Stomach smooth muscle (tissue), 2 donors: ENCODE data around the gene SRGAP3.

Source experiments
- H3K27ac ChIP-seq: one replicate; pipeline ENCODE4 v1.7.0; 2013; ENCODE audit warnings: mild to moderate bottlenecking, low read length, inconsistent platforms
- H3K27me3 ChIP-seq, 2 donors: one replicate each; pipeline ENCODE4 v1.7.0; 2013; ENCODE audit warnings: low read length in 2 of 2; ENCODE audit not compliant: insufficient read depth in 2 of 2, control insufficient read depth in 1 of 2
- H3K36me3 ChIP-seq, 2 donors: one replicate each; pipeline ENCODE4 v1.7.0; 2013; ENCODE audit warnings: low read length in 2 of 2; ENCODE audit not compliant: control insufficient read depth in 2 of 2, insufficient read depth in 2 of 2
- H3K4me1 ChIP-seq: one replicate; pipeline ENCODE4 v1.7.0; 2013; ENCODE audit warnings: low read length; ENCODE audit not compliant: control insufficient read depth, insufficient read depth
- H3K4me3 ChIP-seq, 2 donors: one replicate each; pipeline ENCODE4 v1.7.0; 2013; ENCODE audit warnings: low read length in 2 of 2
- H3K9ac ChIP-seq, 2 donors: one replicate each; pipeline ENCODE4 v1.7.0; 2013; ENCODE audit warnings: low read length in 2 of 2, mild to moderate bottlenecking in 1 of 2
- H3K9me3 ChIP-seq, 2 donors: one replicate each; pipeline ENCODE4 v1.7.0; 2013; ENCODE audit warnings: low read length in 2 of 2; ENCODE audit not compliant: control insufficient read depth in 2 of 2
- donor health status: healthy.
- donor health status: Pancreatic carcinoma.

The SRGAP3 gene

GRCh38 chr3:9213019-9213634, 36.3 kb downstream of the SRGAP3 start:
- Histone ChIP-seq H3K4me1 (no peaks in the 10 kb centered on the region), H3K27me3 (no peaks in the 10 kb centered on the region), H3K36me3 (no peaks in the 10 kb centered on the region), H3K4me3 (no peak overlapping the region), H3K27ac (no peak overlapping the region), H3K9me3 (no peaks in the 10 kb centered on the region), H3K9ac (no peak overlapping the region)

- H3K27me3 ChIP-seq = no peaks in the 10 kb centered on the region
- no peak overlapping the region for H3K27ac ChIP-seq
- H3K4me3 ChIP-seq = no peak overlapping the region
- H3K9ac ChIP-seq = no peak overlapping the region
- H3K9me3 ChIP-seq = no peaks in the 10 kb centered on the region
- H3K4me1 ChIP-seq = no peaks in the 10 kb centered on the region
- no peaks in the 10 kb centered on the region for H3K36me3 ChIP-seq
Measured at GRCh38 chr3:9211155-9211950, 38.1 kb downstream of the SRGAP3 start.

GRCh38 chr3:9209777-9210176, 39.7 kb downstream of the SRGAP3 start:
- Histone ChIP-seq H3K27ac (no peak overlapping the region), H3K4me1 (no peaks in the 10 kb centered on the region), H3K9me3 (no peaks in the 10 kb centered on the region), H3K4me3 (no peak overlapping the region), H3K36me3 (no peaks in the 10 kb centered on the region), H3K9ac (no peak overlapping the region), H3K27me3 (no peaks in the 10 kb centered on the region)

- Histone ChIP-seq H3K9me3 (no peaks in the 10 kb centered on the region), H3K27ac (no peak overlapping the region)
Measured at GRCh38 chr3:9208605-9209152, 40.8 kb downstream of the SRGAP3 start.

GRCh38 chr3:9207116-9207763, 42.2 kb downstream of the SRGAP3 start:
- Histone ChIP-seq H3K27me3 (no peaks in the 10 kb centered on the region), H3K4me1 (no peaks in the 10 kb centered on the region), H3K4me3 (no peak overlapping the region), H3K36me3 (no peaks in the 10 kb centered on the region), H3K9me3 (no peaks in the 10 kb centered on the region), H3K27ac (no peak overlapping the region), H3K9ac (no peak overlapping the region)

More at GRCh38 chr3:9208605-9209152, 40.8 kb downstream of the SRGAP3 start:
- Histone ChIP-seq H3K36me3 (no peaks in the 10 kb centered on the region), H3K4me1 (no peaks in the 10 kb centered on the region), H3K27me3 (no peaks in the 10 kb centered on the region), H3K4me3 (no peak overlapping the region), H3K9ac (no peak overlapping the region)

- H3K4me3 ChIP-seq = no peak overlapping the region
- H3K36me3 ChIP-seq = no peaks in the 10 kb centered on the region
- no peaks in the 10 kb centered on the region for H3K4me1 ChIP-seq
- no peaks in the 10 kb centered on the region for H3K27me3 ChIP-seq
- H3K9ac ChIP-seq = no peak overlapping the region
- no peaks in the 10 kb centered on the region for H3K9me3 ChIP-seq
- H3K27ac ChIP-seq = no peak overlapping the region
Measured at GRCh38 chr3:9206287-9206686, 43.2 kb downstream of the SRGAP3 start.

GRCh38 chr3:9205345-9206143, 43.9 kb downstream of the SRGAP3 start:
- H3K36me3 ChIP-seq = no peaks in the 10 kb centered on the region
- H3K9ac ChIP-seq = no peak overlapping the region
- H3K9me3 ChIP-seq = no peaks in the 10 kb centered on the region
- no peak overlapping the region for H3K4me3 ChIP-seq
- peaks cover 4% of the 10 kb centered on the region for H3K4me1 ChIP-seq
- H3K27me3 ChIP-seq = no peaks in the 10 kb centered on the region
- no peak overlapping the region for H3K27ac ChIP-seq

GRCh38 chr3:9204253-9204992, 45.0 kb downstream of the SRGAP3 start:
- H3K27me3 ChIP-seq = no peaks in the 10 kb centered on the region
- H3K27ac ChIP-seq = no peak overlapping the region
- H3K36me3 ChIP-seq = no peaks in the 10 kb centered on the region
- H3K9me3 ChIP-seq = no peaks in the 10 kb centered on the region
- no peak overlapping the region for H3K4me3 ChIP-seq
- no peak overlapping the region for H3K9ac ChIP-seq
- H3K4me1 ChIP-seq = peaks cover 4% of the 10 kb centered on the region

- Histone ChIP-seq H3K9me3 (no peaks in the 10 kb centered on the region), H3K36me3 (no peaks in the 10 kb centered on the region), H3K4me3 (no peak overlapping the region), H3K27me3 (no peaks in the 10 kb centered on the region), H3K9ac (no peak overlapping the region), H3K4me1 (peaks cover 4% of the 10 kb centered on the region), H3K27ac (no peak overlapping the region)
Measured at GRCh38 chr3:9203317-9203716, 46.1 kb downstream of the SRGAP3 start.

- no peaks in the 10 kb centered on the region for H3K27me3 ChIP-seq
- no peak overlapping the region for H3K27ac ChIP-seq
- H3K4me3 ChIP-seq = no peak overlapping the region
- H3K9me3 ChIP-seq = no peaks in the 10 kb centered on the region
- no peaks in the 10 kb centered on the region for H3K36me3 ChIP-seq
- no peak overlapping the region for H3K9ac ChIP-seq
- H3K4me1 ChIP-seq = peaks cover 4% of the 10 kb centered on the region
Measured at GRCh38 chr3:9202546-9202945, 46.9 kb downstream of the SRGAP3 start.
